ENCODE data around the gene OR6X1. TPM values are rescaled to one million over a fixed set of nuclear protein-coding genes. Genes with fewer than 3 reads are reported as not detected.

The OR6X1 gene
- total and polyA plus RNA-seq, 2 of the 8 experiments (the other 6 are each of a cell fraction or from before 2014, with no cell fraction given) = not detected

Small RNA genes within 50 kb of the gene (small RNA-seq; reads per million reads assigned to genes)
- gene RNU1-21P (ENCODE audit: insufficient read depth) = not detected

Other genes starting within 250 kb of the OR6X1 start
- 0.82 and 1.1 TPM in 2 replicates for gene SCN3B, start 99.9 kb downstream of the OR6X1 start, total RNA-seq (2021; fragmentation: NEBNext Ultra II Directional; extraction: Animal tissue kit (Norgen Biotek cat#: 25700))
- 0.46 and 0.67 TPM in 2 replicates for gene SCN3B, start 99.9 kb downstream of the OR6X1 start, polyA plus RNA-seq (2011; rRNA removed)
- 33.0 and 33.9 TPM in 2 replicates for gene ZNF202, start 12.9 kb downstream of the OR6X1 start, total RNA-seq (2021; fragmentation: NEBNext Ultra II Directional; extraction: Animal tissue kit (Norgen Biotek cat#: 25700))
- 13.2 and 14.1 TPM in 2 replicates for gene ZNF202, start 12.9 kb downstream of the OR6X1 start, polyA plus RNA-seq (2011; rRNA removed)
- gene OR6M1, start 51.8 kb upstream of the OR6X1 start, total RNA-seq (2021; fragmentation: NEBNext Ultra II Directional; extraction: Animal tissue kit (Norgen Biotek cat#: 25700)) = not detected in 2 replicates
- not detected in 2 replicates for gene OR6M1, start 51.8 kb upstream of the OR6X1 start, polyA plus RNA-seq (2011; rRNA removed)
- not detected in 2 replicates for gene TMEM225, start 131.2 kb upstream of the OR6X1 start, total RNA-seq (2021; fragmentation: NEBNext Ultra II Directional; extraction: Animal tissue kit (Norgen Biotek cat#: 25700))
- gene TMEM225, start 131.2 kb upstream of the OR6X1 start, polyA plus RNA-seq (2011; rRNA removed) = not detected in 2 replicates
- not detected in 2 replicates for gene OR8D4, start 147.6 kb upstream of the OR6X1 start, total RNA-seq (2021; fragmentation: NEBNext Ultra II Directional; extraction: Animal tissue kit (Norgen Biotek cat#: 25700))
- not detected in 2 replicates for gene OR8D4, start 147.6 kb upstream of the OR6X1 start, polyA plus RNA-seq (2011; rRNA removed)
- not detected in 2 replicates for gene OR4D5, start 185.1 kb upstream of the OR6X1 start, total RNA-seq (2021; fragmentation: NEBNext Ultra II Directional; extraction: Animal tissue kit (Norgen Biotek cat#: 25700))
- gene OR4D5, start 185.1 kb upstream of the OR6X1 start, polyA plus RNA-seq (2011; rRNA removed) = not detected in 2 replicates
- gene OR6T1, start 189.3 kb upstream of the OR6X1 start, total RNA-seq (2021; fragmentation: NEBNext Ultra II Directional; extraction: Animal tissue kit (Norgen Biotek cat#: 25700)) = not detected in 2 replicates
- gene OR6T1, start 189.3 kb upstream of the OR6X1 start, polyA plus RNA-seq (2011; rRNA removed) = not detected in 2 replicates
- gene OR10S1, start 223.3 kb upstream of the OR6X1 start, total RNA-seq (2021; fragmentation: NEBNext Ultra II Directional; extraction: Animal tissue kit (Norgen Biotek cat#: 25700)) = not detected in 2 replicates
- not detected in 2 replicates for gene OR10S1, start 223.3 kb upstream of the OR6X1 start, polyA plus RNA-seq (2011; rRNA removed)
- not detected in 2 replicates for gene OR10G6, start 240.6 kb upstream of the OR6X1 start, total RNA-seq (2021; fragmentation: NEBNext Ultra II Directional; extraction: Animal tissue kit (Norgen Biotek cat#: 25700))
- gene OR10G6, start 240.6 kb upstream of the OR6X1 start, polyA plus RNA-seq (2011; rRNA removed) = not detected in 2 replicates